Spleen (tissue), 11 donors: ENCODE measurements around the gene ZNF581. TPM values are rescaled to one million over a fixed set of nuclear protein-coding genes. Genes with fewer than 3 reads are reported as not detected.

Source experiments
- DNase-seq: peaks from one replicate; pipeline ENCODE4 v3.0.0-alpha.2; 2020
- H3K27ac ChIP-seq, 8 donors: fragments of 200-600 bp; sonication (generic) in 7 of 8; 1 replicate in 4 of 8; 2 replicates in 4 of 8; pipeline versions ENCODE4 v1.5.0 to v1.8.0; 2016 to 2021; ENCODE audit warnings: inconsistent platforms in 4 of 8, mild to moderate bottlenecking in 4 of 8, moderate library complexity in 1 of 8
- H3K27me3 ChIP-seq, 7 donors: fragments of 200-600 bp; sonication (generic) in 6 of 7; replicated peaks in 1 of 7; 1 replicate in 4 of 7; 2 replicates in 3 of 7; pipeline versions ENCODE4 v1.5.0 to v1.8.0; 2016 to 2021; ENCODE audit warnings: inconsistent platforms in 3 of 7, mild to moderate bottlenecking in 1 of 7
- H3K36me3 ChIP-seq, 6 donors: fragments of 200-600 bp; sonication (generic) in 5 of 6; 1 replicate in 4 of 6; 2 replicates in 2 of 6; pipeline versions ENCODE4 v1.5.0 to v1.8.0; 2016 to 2021; ENCODE audit warnings: inconsistent platforms in 2 of 6
- H3K4me1 ChIP-seq, 6 donors: fragments of 200-600 bp; sonication (generic) in 5 of 6; 1 replicate in 3 of 6; 2 replicates in 3 of 6; pipeline versions ENCODE4 v1.5.0 to v1.8.0; 2016 to 2021; ENCODE audit warnings: inconsistent platforms in 3 of 6
- H3K4me3 ChIP-seq, 8 donors: fragments of 200-600 bp; sonication (generic) in 7 of 8; 1 replicate in 4 of 8; 2 replicates in 4 of 8; pipeline versions ENCODE4 v1.5.0 to v1.8.0; 2016 to 2021; ENCODE audit warnings: inconsistent platforms in 4 of 8, mild to moderate bottlenecking in 4 of 8, moderate library complexity in 2 of 8
- H3K9me3 ChIP-seq, 8 donors: fragments of 200-600 bp; sonication (generic) in 7 of 8; 1 replicate in 4 of 8; 2 replicates in 4 of 8; pipeline versions ENCODE4 v1.5.0 to v1.8.0; 2016 to 2021; ENCODE audit warnings: inconsistent platforms in 4 of 8
- POLR2A ChIP-seq, 3 donors: fragments of 450-650 bp; IDR thresholded peaks; one replicate each; pipeline ENCODE4 v1.5.1; 2017; ENCODE audit warnings: antibody characterized with exemption in 3 of 3, mild to moderate bottlenecking in 1 of 3
- POLR2AphosphoS5 ChIP-seq, 3 donors: sonication (generic); formaldehyde crosslinking; IDR thresholded peaks; one replicate each; pipeline ENCODE4 v1.5.1; 2017; ENCODE audit warnings: antibody characterized with exemption in 3 of 3
- WGBS, 5 donors: extraction: QIAGEN DNeasy Blood & Tissue Kit in 3 of 5; methylation state at CpG; one replicate each; pipeline versions ENCODE4 v1.1.5 to v1.1.7; 2013 to 2018; 5-methylcytosine and 5-hydroxymethylcytosine counted together
- intact Hi-C: fragments of 100-400 bp; cut with DNase I; formaldehyde crosslinking; loops from one replicate; pipeline ENCODE4 v1.15.0; 2023; ENCODE audit warnings: low total_unique reads
- polyA plus RNA-seq, 3 donors: library from polyadenylated mRNA; stranded (reverse); fragments of 200-250 nt; gene quantifications; one replicate each; pipeline ENCODE4 v1.2.1, GENCODE V29; 2013
- total RNA-seq, 7 donors: library from RNA; depleted of rRNA in 3 of 7; stranded (reverse); fragments of >200 nt in 3 of 7; fragmentation: NEBNext Ultra II Directional in 4 of 7; extraction: Animal tissue kit (Norgen Biotek cat#: 25700) in 4 of 7; gene quantifications; one replicate each; pipeline versions ENCODE4 v1.1.0 to v1.2.1, GENCODE V29; 2016 to 2021
- TF ChIP-seq, protein P1 (sequence below), 11 experiments: fragments of 200-600 bp in 7 of 11; fragments of 450-650 bp in 4 of 11; sonication (generic) in 4 of 11; IDR thresholded peaks in 8 of 11; conservative IDR thresholded peaks in 3 of 11; 1 replicate in 7 of 11; 2 replicates in 4 of 11; pipeline versions ENCODE4 v1.4.0 to v1.8.0; 2016 to 2021; ENCODE audit warnings: antibody characterized with exemption in 11 of 11, inconsistent platforms in 4 of 11, mild to moderate bottlenecking in 1 of 11
- donor health status: healthy with polysubstance abuse.
- donor health status: DM: no; HTN: no; CAD: no; lungs with moderate emphysema.
- donor health status: DM: no; HTN: no; CAD: no.
- donor health status: Bipolar disorder and iron deficiency.
- donor health status: healthy.
- donor health status: DM: no; HTN: no; CAD: no.
- donor health status: DM: yes; HTN: yes; CAD: no.

Gene ZNF581
- total and polyA plus RNA-seq, 10 donors = 21.4 to 46.5 (median 30.2) TPM

DNA sequence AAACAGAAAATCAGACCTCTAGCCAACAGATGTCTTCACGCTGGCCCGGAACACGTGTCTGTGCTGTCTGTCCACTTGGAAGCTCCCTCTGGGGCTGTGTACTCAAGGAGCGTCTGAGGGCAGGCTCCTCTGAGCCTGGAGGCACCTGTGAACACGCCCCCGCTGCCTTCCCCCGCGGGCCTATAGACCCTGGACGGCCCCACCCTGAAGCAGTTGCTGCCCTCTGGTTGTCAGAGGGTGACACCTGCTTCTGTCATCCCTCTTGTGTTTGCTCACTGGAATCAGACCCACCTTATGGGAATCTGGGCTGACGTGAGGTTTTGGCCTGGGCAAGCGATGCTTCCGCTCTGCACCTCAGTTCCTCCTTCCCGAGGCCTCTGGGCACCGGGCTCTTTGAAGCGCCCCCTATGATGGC, 50.8 kb downstream of the ZNF581 start:
- no peaks in the 10 kb centered on the region for H3K27me3 ChIP-seq
- WGBS, 5 donors = 88 to 96% (median 93%) methylated on average over 13 to 15 of the region's 15 CpGs
- peaks cover 0 to 15% (median 0%) of the 10 kb centered on the region in 6 donors for H3K4me1 ChIP-seq
- peak; percentile 46 for DNase-seq
- H3K9me3 ChIP-seq = no peaks in the 10 kb centered on the region
- H3K27ac ChIP-seq = no peak overlapping the region
- peaks cover 2 to 100% (median 93%) of the 10 kb centered on the region in 6 donors for H3K36me3 ChIP-seq
- TF ChIP-seq, protein P1, sequence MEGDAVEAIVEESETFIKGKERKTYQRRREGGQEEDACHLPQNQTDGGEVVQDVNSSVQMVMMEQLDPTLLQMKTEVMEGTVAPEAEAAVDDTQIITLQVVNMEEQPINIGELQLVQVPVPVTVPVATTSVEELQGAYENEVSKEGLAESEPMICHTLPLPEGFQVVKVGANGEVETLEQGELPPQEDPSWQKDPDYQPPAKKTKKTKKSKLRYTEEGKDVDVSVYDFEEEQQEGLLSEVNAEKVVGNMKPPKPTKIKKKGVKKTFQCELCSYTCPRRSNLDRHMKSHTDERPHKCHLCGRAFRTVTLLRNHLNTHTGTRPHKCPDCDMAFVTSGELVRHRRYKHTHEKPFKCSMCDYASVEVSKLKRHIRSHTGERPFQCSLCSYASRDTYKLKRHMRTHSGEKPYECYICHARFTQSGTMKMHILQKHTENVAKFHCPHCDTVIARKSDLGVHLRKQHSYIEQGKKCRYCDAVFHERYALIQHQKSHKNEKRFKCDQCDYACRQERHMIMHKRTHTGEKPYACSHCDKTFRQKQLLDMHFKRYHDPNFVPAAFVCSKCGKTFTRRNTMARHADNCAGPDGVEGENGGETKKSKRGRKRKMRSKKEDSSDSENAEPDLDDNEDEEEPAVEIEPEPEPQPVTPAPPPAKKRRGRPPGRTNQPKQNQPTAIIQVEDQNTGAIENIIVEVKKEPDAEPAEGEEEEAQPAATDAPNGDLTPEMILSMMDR (IDR thresholded peaks at IDR 0.05 in 8 of 11, conservative IDR thresholded peaks at IDR 0.05 in 3 of 11) = no peak
- TF ChIP-seq POLR2A (IDR thresholded peaks at IDR 0.05) = no peak
- no peak overlapping the region for H3K4me3 ChIP-seq
- intact Hi-C loops = no loop called here

DNA sequence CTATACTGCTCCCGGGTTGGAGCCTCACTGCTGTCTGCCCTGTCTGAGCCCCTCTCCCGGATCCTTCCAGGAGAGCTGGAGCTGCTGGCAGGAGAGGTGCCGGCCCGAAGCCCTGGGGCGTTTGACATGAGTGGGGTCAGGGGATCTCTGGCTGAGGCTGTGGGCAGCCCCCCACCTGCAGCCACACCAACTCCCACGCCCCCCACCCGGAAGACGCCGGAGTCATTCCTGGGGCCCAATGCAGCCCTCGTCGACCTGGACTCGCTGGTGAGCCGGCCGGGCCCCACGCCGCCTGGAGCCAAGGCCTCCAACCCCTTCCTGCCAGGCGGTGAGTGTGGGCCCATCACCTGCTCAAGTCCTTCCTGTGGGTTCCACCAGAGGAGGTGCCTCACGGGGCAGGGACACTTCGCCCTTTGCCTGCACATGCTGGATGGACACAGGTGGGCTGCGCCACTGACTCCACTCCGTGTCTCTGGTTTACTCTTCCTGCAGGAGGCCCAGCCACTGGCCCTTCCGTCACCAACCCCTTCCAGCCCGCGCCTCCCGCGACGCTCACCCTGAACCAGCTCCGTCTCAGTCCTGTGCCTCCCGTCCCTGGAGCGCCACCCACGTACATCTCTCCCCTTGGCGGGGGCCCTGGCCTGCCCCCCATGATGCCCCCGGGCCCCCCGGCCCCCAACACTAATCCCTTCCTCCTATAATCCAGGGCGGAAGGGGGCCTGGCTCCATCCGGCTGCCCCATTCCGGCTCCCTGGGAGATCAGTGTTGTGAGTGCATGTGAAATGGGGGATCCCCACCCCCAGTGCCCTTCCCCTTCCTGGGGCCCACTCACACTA, 51.4 kb downstream of the ZNF581 start:
- 89 to 94% (median 91%) methylated on average over 32 to 37 of the region's 37 CpGs for WGBS, 5 donors
- Histone ChIP-seq H3K9me3 (no peaks in the 10 kb centered on the region), H3K27me3 (no peaks in the 10 kb centered on the region), H3K4me3 (no peak overlapping the region), H3K4me1 (peaks cover 0 to 8% (median 0%) of the 10 kb centered on the region in 6 donors), H3K27ac (no peak overlapping the region), H3K36me3 (peaks cover 2 to 100% (median 90%) of the 10 kb centered on the region in 6 donors)
- intact Hi-C loops = no loop called here
- DNase-seq = peak; percentile 67
- TF ChIP-seq POLR2A (IDR thresholded peaks at IDR 0.05) = no peak
- TF ChIP-seq, protein P1 (IDR thresholded peaks at IDR 0.05 in 8 of 11, conservative IDR thresholded peaks at IDR 0.05 in 3 of 11) = no peak
- peak in 2 of 3 donors; percentile 18 to 66 for TF ChIP-seq POLR2AphosphoS5 (IDR thresholded peaks at IDR 0.05)

Other genes starting within 250 kb of the ZNF581 start
- gene UBE2S, start 235.9 kb upstream of the ZNF581 start, total RNA-seq = 10 to 100 TPM; 14.4 to 40.8 (median 23.8) TPM
- 10 to 100 TPM in 2 of 3 donors, 1 to 10 TPM in 1; 4.9 to 18.7 (median 11.8) TPM for gene UBE2S, start 235.9 kb upstream of the ZNF581 start, polyA plus RNA-seq
- under 1 TPM in 1 of 7 donors, not detected in 6; 0.27 TPM for gene SHISA7, start 200.3 kb upstream of the ZNF581 start, total RNA-seq
- gene SHISA7, start 200.3 kb upstream of the ZNF581 start, polyA plus RNA-seq = under 1 TPM in 1 of 3 donors, not detected in 2; 0.03 TPM
- gene ISOC2, start 182.0 kb upstream of the ZNF581 start, total RNA-seq = 10 to 100 TPM; 38.6 to 85.0 (median 54.5) TPM
- gene ISOC2, start 182.0 kb upstream of the ZNF581 start, polyA plus RNA-seq = 10 to 100 TPM; 55.6 to 98.7 (median 64.5) TPM
- gene C19orf85, start 178.9 kb upstream of the ZNF581 start, total RNA-seq = not detected
- not detected for gene C19orf85, start 178.9 kb upstream of the ZNF581 start, polyA plus RNA-seq
- gene ZNF628, start 167.0 kb upstream of the ZNF581 start, total RNA-seq = 10 to 100 TPM in 3 of 7 donors, 1 to 10 TPM in 4; 4.4 to 13.6 (median 9.7) TPM
- 1 to 10 TPM; 1.4 to 8.2 (median 1.7) TPM for gene ZNF628, start 167.0 kb upstream of the ZNF581 start, polyA plus RNA-seq
- 10 to 100 TPM in 1 of 7 donors, 1 to 10 TPM in 6; 1.9 to 10.3 (median 6.9) TPM for gene NAT14, start 158.5 kb upstream of the ZNF581 start, total RNA-seq
- gene NAT14, start 158.5 kb upstream of the ZNF581 start, polyA plus RNA-seq = 10 to 100 TPM; 13.8 to 17.7 (median 15.5) TPM
- 10 to 100 TPM; 11.0 to 30.6 (median 24.1) TPM for gene SSC5D, start 155.2 kb upstream of the ZNF581 start, total RNA-seq
- 1 to 10 TPM in 2 of 3 donors, under 1 TPM in 1; 0.61 to 7.4 (median 2.5) TPM for gene SSC5D, start 155.2 kb upstream of the ZNF581 start, polyA plus RNA-seq
- not detected for gene SBK2, start 106.5 kb upstream of the ZNF581 start, total RNA-seq
- gene SBK2, start 106.5 kb upstream of the ZNF581 start, polyA plus RNA-seq = not detected
- gene SBK3, start 98.1 kb upstream of the ZNF581 start, total RNA-seq = not detected
- gene SBK3, start 98.1 kb upstream of the ZNF581 start, polyA plus RNA-seq = not detected
- gene ZNF579, start 62.8 kb upstream of the ZNF581 start, total RNA-seq = 10 to 100 TPM in 2 of 7 donors, 1 to 10 TPM in 4, under 1 TPM in 1; 0.72 to 10.6 (median 6.5) TPM
- 1 to 10 TPM; 2.8 to 6.9 (median 3.4) TPM for gene ZNF579, start 62.8 kb upstream of the ZNF581 start, polyA plus RNA-seq
- gene FIZ1, start 44.1 kb upstream of the ZNF581 start, total RNA-seq = 10 to 100 TPM in 5 of 7 donors, 1 to 10 TPM in 2; 7.6 to 17.3 (median 11.4) TPM
- 10 to 100 TPM in 1 of 3 donors, 1 to 10 TPM in 2; 5.1 to 11.5 (median 7.8) TPM for gene FIZ1, start 44.1 kb upstream of the ZNF581 start, polyA plus RNA-seq
- gene ZNF524, start 43.4 kb upstream of the ZNF581 start, total RNA-seq = 10 to 100 TPM; 19.7 to 42.5 (median 23.9) TPM
- gene ZNF524, start 43.4 kb upstream of the ZNF581 start, polyA plus RNA-seq = 10 to 100 TPM; 33.3 to 57.8 (median 39.2) TPM
- 10 to 100 TPM; 12.2 to 23.3 (median 17.8) TPM for gene ZNF865, start 38.0 kb upstream of the ZNF581 start, total RNA-seq
- 10 to 100 TPM in 1 of 3 donors, 1 to 10 TPM in 2; 4.8 to 10.4 (median 5.3) TPM for gene ZNF865, start 38.0 kb upstream of the ZNF581 start, polyA plus RNA-seq
- gene ZNF784, start 19.1 kb upstream of the ZNF581 start, total RNA-seq = 1 to 10 TPM; 4.0 to 10.0 (median 7.1) TPM
- 1 to 10 TPM; 3.3 to 7.6 (median 5.6) TPM for gene ZNF784, start 19.1 kb upstream of the ZNF581 start, polyA plus RNA-seq
- 10 to 100 TPM; 25.4 to 58.7 (median 31.7) TPM for gene ZNF580, start 2.6 kb upstream of the ZNF581 start, total RNA-seq
- gene ZNF580, start 2.6 kb upstream of the ZNF581 start, polyA plus RNA-seq = 10 to 100 TPM; 18.9 to 36.7 (median 33.3) TPM
- gene CCDC106, start 4.6 kb downstream of the ZNF581 start, total RNA-seq = 10 to 100 TPM; 11.9 to 23.4 (median 14.4) TPM
- 10 to 100 TPM; 26.7 to 40.1 (median 37.8) TPM for gene CCDC106, start 4.6 kb downstream of the ZNF581 start, polyA plus RNA-seq
- gene U2AF2, start 11.4 kb downstream of the ZNF581 start, total RNA-seq = 100 to 1,000 TPM; 109 to 218 (median 176) TPM
- 100 to 1,000 TPM in 1 of 3 donors, 10 to 100 TPM in 2; 67.2 to 190 (median 85.5) TPM for gene U2AF2, start 11.4 kb downstream of the ZNF581 start, polyA plus RNA-seq
- 100 to 1,000 TPM; 100 to 166 (median 129) TPM for gene EPN1, start 31.6 kb downstream of the ZNF581 start, total RNA-seq
- 100 to 1,000 TPM in 1 of 3 donors, 10 to 100 TPM in 2; 36.8 to 115 (median 42.6) TPM for gene EPN1, start 31.6 kb downstream of the ZNF581 start, polyA plus RNA-seq
- not detected for gene NLRP9, start 94.8 kb downstream of the ZNF581 start, total RNA-seq
- gene NLRP9, start 94.8 kb downstream of the ZNF581 start, polyA plus RNA-seq = not detected
- gene RFPL4A, start 115.4 kb downstream of the ZNF581 start, total RNA-seq = not detected
- gene RFPL4A, start 115.4 kb downstream of the ZNF581 start, polyA plus RNA-seq = not detected
- not detected for gene RFPL4AL1, start 125.5 kb downstream of the ZNF581 start, total RNA-seq
- gene RFPL4AL1, start 125.5 kb downstream of the ZNF581 start, polyA plus RNA-seq = not detected
- gene NLRP11, start 188.3 kb downstream of the ZNF581 start, total RNA-seq = under 1 TPM in 2 of 7 donors, not detected in 5; 0.13 to 0.22 TPM
- gene NLRP11, start 188.3 kb downstream of the ZNF581 start, polyA plus RNA-seq = under 1 TPM in 2 of 3 donors, not detected in 1; 0.03 to 0.08 TPM
- under 1 TPM in 3 of 7 donors, not detected in 4; 0.07 to 0.46 (median 0.34) TPM for gene NLRP4, start 192.9 kb downstream of the ZNF581 start, total RNA-seq
- gene NLRP4, start 192.9 kb downstream of the ZNF581 start, polyA plus RNA-seq = 1 to 10 TPM in 1 of 3 donors, under 1 TPM in 1, not detected in 1; 0.04 to 1.1 TPM